HG03571 (cell line): ENCODE results near the gene RGS2.

Experiments used
- ATAC-seq: cut with Tn5 transposase; IDR thresholded peaks from one replicate; pipeline ENCODE4 v1.9.1; 2021; ENCODE audit not compliant: unreplicated experiment

RGS2 gene, protein sequence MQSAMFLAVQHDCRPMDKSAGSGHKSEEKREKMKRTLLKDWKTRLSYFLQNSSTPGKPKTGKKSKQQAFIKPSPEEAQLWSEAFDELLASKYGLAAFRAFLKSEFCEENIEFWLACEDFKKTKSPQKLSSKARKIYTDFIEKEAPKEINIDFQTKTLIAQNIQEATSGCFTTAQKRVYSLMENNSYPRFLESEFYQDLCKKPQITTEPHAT

DNA sequence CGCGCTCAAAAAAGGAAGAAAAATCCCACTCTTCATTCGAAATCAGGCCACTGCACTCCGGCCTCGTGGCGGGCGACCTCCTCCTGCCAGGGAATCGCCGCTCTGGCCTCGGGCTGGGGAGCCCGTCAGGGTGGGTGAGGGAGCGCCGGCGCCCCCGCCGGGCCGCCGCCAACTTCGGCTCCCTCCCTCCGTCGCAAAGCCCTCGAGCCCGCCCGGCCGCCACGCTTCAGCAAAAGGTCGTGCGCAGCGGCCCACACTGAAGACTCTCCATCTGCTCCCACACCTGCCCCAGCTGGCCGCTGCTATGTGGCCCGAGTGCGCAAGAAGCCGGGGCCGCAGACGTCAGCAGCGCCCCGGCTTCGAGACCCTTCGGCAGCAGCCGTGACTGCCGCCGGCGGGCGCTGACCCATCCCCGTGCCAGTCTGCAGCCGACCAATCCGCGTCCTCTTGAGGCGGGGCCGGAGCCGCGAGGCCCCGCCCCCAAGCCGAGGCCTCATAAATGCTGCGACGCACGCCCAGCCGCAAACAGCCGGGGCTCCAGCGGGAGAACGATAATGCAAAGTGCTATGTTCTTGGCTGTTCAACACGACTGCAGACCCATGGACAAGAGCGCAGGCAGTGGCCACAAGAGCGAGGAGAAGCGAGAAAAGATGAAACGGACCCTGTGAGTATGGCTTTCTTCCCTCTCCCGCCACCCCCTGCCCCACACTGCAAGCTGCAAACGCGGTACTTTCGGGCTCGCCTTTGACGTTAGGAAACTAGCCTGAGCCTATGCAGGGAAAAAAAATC lies at the start of gene RGS2:
RGS2 (plus strand) TSS at position 522 of the 789 bp plus-strand sequence; CDS start at position 555, 33 bp downstream.
- ATAC-seq = peak; percentile 94

DNA sequence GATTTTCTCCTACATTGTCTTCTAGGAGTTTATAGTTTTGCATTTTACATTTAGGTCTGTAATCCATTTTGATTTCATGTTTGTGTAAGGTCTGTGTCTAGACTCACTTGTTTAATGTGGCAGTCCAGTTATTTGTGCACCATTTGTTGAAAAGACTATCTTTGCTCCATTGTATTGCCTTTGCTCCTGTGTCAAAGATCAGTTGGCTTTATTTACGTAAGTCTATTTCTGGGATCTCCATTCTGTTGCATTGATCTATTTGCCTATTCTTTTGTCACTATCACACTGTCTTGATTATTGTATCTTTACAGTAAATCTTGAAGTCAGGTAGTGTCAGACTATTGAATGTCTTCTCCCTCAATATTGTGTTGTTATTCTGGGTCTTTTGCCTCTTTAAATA lies 49.7 kb upstream of the RGS2 start:
- ATAC-seq = no peak

DNA sequence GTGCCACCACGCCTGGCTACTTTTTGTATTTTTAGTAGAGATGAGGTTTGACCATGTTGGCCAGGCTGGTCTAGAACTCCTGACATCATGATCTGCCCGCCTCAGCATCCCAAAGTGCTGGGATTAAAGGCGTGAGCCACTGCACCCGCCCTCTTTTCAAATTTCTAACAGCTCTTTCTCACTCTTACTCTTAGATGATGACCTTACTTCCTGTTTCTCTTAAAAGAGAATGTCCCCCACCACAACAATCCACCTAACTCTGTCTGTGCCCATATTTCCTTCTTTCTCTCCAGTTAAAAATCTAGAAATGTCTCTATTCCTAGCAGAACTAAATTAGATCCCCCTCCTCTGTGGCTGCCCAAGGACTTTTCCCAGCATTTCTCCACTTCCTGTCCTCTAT lies 46.6 kb upstream of the RGS2 start:
- ATAC-seq = no peak

DNA sequence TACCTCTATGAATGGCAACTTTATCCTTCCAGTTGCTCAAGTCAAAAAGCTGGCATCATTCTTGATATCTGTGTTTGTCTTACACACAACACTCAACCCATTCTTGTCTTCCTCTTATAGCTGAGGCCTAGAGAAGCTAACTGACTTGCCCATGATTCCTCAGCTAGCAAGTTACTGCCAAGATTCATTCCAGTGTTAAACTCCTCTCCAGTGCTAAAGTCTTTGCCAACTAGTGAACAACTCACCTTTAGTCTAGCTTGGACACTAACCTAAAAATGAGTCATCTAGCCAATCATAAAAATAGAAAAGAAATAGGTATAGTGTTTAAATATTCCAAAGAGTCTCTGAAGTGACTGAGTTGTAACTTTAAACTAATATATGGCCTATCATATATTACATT lies 45.6 kb upstream of the RGS2 start:
- ATAC-seq = no peak

DNA sequence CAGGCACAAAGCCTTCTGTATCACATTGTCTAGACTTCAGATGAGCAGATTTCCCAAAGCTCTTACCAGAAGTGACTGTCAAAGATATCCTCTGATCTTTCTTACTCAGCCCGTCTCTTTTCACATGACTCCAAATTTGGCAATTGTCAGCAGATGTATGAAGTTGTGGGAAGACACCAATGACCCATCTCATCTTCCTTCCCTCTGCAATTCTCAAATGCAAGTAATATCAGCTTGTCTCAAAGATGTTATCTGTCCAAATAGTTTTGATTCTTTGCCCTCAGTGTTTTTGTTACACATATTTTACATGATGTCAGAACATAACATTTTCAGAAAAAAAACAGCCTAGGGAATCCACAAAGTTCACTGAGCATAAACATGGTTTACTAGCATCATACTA lies 45.1 kb upstream of the RGS2 start:
- ATAC-seq = no peak

DNA sequence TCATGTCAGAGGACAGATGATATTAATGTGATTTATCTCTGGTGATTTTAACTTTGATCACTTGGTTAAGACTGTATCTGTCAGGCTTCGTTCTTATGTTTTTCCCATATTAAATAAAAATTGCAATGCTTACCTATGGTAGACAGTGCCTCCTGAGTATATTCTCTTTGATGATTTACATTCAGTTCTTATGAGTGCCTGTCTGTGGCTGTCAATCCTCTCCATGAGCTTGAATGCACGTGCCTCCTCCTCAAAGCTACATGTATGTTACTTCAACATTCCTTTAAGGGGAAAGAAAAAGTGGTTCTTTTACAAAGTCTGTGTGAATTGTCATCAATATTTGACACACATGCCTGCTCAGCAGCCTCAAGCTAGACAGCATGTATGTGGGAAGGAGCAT lies 44.2 kb upstream of the RGS2 start:
- no peak for ATAC-seq

DNA sequence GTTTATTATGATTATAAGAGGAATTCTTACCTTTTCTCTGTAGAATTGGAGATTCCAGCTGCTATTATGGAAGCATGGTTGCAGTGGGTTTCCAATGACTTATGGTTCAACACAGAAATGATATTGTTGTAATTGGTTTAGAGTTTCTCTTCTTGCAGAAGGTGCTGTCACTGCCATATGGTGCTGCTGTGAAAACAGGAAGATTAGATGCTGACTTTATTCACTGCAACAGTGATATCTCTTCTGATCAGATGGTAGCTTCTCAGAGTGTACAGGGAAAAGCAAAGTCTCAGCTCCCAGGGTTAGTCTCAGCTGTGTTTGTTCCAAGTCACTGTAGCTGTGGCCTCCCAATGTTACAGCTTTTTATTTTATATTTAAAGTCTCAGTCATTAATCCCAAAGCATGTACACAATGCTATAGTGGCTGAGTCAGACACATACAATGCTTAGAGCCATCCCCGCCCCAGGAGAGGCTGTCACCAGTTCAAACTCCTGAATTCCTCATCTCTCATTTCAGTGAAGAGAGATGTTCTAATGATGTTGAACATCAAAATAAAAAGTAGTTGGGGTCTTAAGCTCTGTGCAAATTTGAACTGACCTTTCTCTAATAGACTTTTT lies 42.7 kb upstream of the RGS2 start:
- ATAC-seq = no peak

DNA sequence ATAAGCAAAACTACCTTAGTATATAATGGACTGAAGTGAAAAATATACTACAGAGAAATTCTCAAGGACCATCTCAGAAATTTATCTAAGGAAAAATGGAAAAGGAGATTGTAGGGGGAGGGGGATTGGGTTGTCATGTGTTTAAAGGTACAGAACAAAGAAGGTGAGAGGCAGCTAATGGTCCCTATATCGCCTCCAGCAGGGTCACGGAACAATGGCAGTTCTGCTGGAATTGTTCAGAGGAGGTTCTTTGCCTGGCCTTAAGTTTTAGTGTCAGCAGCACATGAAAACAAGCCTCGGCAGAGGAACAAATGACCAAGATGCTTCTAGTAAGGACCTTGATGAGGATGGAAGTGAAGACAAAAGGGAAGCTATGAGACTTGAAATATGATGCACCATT lies 42.0 kb upstream of the RGS2 start:
- ATAC-seq = no peak

DNA sequence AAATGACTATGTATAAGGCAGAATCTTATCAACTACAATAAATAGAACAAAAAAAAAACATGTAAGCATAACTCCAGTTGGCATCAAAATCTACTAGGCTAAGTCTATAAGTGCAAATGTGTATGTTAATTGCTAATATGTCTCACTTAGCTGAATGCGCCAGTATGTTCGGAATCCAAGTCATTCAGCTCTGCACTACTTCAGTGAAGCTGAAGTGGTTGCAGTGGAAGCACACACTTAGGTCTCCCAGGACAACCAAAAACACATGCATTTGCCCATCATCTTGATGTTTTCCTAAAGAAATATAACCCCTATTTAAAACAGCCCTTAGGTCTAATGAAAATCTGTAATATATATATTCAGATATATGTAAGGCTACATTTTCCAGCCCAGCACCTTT lies 41.0 kb upstream of the RGS2 start:
- ATAC-seq = no peak

DNA sequence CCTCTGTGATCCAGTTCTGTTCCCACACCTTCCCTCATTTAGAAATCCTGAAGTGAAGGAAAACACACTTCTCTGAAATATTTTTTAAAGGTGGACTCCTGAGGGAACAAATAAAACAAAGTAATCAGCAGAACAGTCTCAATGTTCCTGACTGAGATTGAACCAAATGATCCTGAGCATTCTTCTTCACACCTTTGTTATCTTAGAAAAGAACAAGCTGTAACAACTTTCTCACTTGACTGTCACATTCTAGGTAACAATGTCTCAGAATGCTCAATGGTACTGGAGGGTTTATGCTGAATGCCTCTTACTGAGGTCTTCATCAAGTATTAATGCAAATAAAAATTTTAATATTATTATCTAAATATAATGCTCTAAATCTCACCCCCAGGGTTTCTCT lies 40.4 kb upstream of the RGS2 start:
- ATAC-seq = no peak

DNA sequence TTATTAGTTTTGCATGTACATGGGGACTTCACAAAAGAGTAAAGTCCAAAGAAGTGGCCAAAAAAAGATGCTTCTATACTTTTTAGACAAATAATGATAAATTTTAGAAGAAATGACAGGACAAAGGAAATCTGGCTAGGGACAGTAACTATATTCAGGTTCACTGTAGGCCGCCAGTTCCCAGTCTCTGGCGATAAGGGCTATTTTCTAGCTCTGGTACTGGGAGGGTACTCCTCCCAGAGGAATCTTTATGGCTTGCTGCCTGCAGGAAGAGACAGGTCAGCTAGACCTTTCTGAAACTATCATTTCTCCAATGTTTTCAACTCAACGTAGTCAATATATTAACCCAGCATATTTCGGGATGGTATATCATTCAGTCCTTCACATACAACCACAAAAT lies 37.5 kb upstream of the RGS2 start:
- ATAC-seq = no peak

DNA sequence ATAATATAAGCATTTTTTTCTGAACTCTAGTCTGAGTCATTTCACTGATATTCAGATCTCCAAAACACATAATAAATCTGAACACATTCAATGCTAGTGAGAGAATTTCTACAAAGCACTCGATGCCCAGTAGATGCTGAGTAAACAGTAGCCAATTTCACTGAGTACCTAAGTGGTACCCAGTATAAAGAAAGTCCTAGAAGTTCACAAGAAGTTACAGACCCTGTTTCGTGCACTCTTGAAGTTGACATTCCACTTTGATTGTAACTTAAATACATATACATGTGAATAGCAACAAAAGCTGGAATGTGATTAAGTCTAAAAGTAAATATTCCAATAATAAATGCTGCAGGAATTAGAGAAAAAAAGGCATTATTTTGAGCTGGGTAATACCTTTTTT lies 33.2 kb upstream of the RGS2 start:
- ATAC-seq = no peak

DNA sequence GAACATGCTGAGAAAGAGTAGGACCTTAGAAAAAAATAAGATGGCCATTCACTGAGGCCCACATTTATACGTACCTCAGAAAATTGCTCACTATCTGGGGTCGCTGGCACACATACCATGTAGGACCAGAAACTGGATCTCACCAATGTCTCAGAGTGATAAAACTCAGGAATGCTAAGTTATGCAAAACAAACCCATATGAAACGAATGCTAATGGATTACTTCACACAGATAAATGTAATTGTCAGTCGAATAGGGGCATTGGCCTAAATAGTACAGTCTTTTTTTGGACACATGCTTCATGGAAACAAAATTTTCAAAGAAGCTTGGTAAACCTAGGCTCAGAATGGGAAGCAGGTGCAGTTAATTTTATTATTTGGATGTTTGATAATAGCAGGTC lies 32.6 kb upstream of the RGS2 start:
- ATAC-seq = no peak

DNA sequence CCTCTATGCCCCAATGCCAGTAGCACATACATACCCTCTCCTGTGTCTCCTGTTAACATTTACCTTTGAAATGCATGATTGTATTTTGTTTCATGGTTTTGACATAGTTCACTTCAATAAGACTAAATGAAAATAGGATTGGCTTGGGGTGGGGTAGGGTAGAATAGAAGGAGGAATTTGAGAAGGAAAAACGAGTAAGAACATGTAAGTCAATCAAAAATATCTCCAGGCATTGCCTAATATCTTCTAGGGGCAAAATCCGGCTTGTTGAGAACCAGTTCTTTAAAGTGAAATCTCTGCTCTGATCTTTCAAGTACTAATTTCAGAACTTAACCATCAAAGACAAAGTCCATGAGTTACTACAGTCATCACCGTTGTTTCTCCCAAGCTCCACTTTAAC lies 31.8 kb upstream of the RGS2 start:
- ATAC-seq = no peak

DNA sequence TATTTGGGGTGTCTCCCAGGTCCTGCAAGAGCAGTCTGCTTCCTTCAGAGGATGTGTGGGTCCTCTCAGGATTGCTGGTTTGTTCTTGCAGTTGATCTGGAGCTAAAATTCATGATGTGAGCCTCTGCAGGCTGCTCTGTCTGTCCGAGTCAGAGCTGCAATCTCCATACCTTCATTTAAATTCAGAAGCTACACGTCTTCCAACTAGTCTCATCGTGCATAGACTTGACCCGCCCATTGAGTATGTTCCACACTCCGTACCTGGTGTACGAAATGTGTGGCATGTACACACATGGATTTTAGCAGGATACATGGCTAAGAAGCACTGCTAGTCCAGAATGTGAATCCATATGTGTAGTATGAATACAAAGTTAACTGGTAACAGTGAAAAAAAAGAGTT lies 25.0 kb upstream of the RGS2 start:
- no peak for ATAC-seq

DNA sequence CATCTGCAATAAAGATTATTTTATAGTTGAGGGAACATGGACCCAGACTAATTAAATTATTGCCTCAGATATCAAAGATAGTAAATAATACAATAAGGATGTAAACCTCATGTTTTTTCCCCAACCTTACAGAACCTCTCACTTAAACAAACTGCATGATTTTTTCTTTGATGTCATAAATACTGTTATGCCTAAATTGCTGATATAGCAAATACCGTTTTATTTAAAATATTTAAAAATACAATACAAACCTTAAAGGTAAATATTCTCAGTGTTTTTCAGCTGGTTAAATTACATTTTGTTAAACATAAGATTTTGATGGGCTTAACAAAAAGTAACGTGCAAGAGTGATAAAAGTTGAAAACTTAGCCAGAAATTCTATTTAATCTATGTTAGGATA lies 24.4 kb upstream of the RGS2 start:
- no peak for ATAC-seq

DNA sequence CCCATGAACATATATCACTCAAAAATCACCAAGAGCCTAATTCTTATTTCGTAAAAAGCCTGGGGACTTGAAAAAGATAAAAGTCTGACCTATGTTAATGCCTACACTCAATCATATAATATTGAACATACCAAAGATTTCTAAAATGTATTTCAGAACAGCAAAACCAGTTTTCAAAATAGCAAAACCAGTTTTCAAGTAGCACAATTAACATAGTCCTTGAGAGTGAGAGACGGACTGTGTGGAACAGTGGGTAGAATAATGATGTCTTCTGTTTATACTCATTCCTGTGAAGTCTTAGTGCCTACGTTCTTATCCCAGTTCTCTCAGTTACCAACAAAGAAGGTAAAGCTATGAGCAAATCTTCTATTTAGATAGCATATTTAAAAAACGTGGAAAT lies 22.3 kb upstream of the RGS2 start:
- ATAC-seq = no peak

DNA sequence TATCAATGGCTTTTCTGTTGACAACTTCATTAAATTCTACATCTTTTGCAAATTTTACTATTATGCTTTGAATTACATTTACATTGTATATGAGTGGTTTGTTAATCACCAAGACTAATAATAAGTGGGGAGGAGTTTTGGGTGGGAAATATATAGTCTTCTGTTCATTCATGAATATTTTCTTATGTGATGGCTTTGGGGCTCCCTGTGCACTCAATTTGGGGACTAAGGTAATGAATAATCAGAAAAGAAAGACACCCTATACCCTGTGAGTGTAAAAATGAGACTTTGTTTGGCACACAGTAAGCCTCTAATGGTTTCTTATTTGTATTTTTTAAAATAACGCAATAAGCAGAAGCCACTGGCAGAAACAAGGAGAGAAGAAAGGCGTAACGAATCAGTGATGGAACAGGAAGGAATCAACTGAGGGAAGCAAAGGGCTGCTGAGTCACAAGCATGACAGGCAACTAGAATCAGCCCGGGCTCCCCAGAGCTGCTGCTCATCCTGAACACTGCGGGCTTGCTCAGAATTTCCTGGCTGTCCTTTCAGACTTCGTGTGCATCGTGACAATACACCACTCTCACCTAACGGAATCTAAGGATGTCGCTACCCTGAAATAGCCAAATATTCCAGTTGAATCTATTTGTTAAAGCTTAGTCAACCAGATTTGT lies 20.8 kb upstream of the RGS2 start:
- no peak for ATAC-seq

DNA sequence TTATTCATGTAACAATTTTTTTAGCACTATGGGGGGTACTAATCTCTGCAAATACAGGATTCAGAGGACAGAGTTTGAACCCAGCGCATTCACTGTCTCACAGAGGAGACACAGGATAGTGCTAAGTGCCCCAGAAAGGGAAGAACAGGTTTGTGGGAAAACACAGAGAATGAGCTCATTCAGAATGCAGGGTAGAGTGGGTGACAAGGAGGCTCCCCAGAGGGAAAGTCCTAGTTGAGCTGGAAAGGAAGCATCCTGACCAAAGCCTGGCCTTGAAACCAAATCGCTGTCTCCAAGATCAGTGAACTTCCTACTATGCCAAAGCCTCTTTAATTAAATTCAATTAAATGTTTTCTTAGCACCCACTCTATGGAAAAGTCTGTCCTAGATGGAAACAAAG lies 19.0 kb upstream of the RGS2 start:
- no peak for ATAC-seq

DNA sequence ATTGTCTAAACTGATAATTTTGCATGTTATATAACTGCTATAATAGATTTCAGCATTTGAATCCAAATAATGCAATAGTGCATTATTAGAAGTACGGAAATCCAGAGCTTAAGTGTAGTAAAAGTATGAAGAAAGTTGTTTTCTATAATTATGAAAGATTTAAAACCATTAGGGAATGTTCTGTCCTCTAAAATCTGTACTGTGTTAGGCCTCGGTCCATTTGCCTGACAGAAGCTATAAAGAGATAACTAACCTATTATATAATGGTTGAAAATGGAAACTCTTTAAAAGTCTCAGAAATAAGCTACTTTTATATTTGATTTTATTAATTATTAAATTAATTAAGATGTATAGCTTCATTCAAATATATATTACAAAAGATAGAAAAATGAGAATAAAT lies 16.2 kb upstream of the RGS2 start:
- no peak for ATAC-seq

DNA sequence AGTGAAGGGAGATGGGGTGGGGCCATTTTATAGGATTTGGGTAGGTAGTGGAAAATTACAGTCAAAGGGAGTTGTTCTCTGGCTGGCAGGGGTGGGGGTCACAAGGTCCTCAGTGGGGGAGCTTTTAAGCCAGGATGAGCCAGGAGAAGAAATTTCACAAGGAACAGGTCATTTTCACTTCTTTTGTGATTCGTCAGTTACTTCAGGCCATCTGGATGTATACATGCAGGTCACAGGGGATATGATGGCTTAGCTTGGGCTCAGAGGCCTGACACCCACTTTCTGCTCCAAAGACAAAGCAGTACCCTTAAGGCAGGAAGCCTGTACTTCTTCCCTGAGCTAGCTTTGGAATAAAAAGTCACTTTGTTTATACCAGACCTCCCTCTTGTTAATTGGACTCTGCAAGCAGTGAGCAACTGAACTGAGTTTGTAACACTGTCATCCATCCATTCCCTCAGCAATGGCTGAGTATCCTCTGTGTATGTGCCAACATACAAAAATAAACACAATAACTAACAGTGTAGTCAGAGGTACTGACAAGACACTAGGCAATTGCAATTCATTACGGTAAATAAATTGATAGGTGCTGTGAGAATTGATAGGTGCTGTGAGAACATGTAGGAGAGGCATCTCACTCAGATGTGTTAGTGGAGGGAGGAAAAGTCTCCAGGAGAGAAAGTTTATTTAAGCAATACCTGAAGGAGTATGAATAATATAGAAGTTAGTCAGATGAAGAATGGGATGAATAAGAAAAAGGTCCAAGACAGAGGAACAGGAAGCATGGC lies 14.7 kb upstream of the RGS2 start:
- ATAC-seq = no peak
